H9 (cell line): ENCODE results near the gene CACHD1. TPM values are rescaled to one million over a fixed set of nuclear protein-coding genes. Genes with fewer than 3 reads are reported as not detected.

ENCODE experiments used
- DNase-seq: peaks from one replicate; pipeline ENCODE4 v3.0.0-alpha.2; 2017
- H2AFZ ChIP-seq: one replicate; pipeline ENCODE4 v1.6.1; 2013; ENCODE audit warnings: mild to moderate bottlenecking, low read length, control low read depth, moderate library complexity
- H2AK5ac ChIP-seq: 2 replicates; pipeline ENCODE4 v1.6.1; 2013; ENCODE audit warnings: low read length, control low read depth, mixed read lengths; ENCODE audit not compliant: insufficient read length
- H2BK120ac ChIP-seq: one replicate; pipeline ENCODE4 v1.6.1; 2013; ENCODE audit warnings: low read depth, mild to moderate bottlenecking, low read length, control low read depth, inconsistent platforms; ENCODE audit not compliant: poor library complexity, severe bottlenecking
- H2BK12ac ChIP-seq: 2 replicates; pipeline ENCODE4 v1.6.1; 2013; ENCODE audit warnings: low read length, control low read depth, mixed read lengths, low read depth; ENCODE audit not compliant: insufficient read length
- H2BK15ac ChIP-seq: 2 replicates; pipeline ENCODE4 v1.6.1; 2013; ENCODE audit warnings: low read depth, low read length, control low read depth
- H2BK20ac ChIP-seq: one replicate; pipeline ENCODE4 v1.6.1; 2013; ENCODE audit warnings: low read depth, mild to moderate bottlenecking, low read length, control low read depth, inconsistent platforms; ENCODE audit not compliant: poor library complexity, severe bottlenecking
- H2BK5ac ChIP-seq: 2 replicates; pipeline ENCODE4 v1.6.1; 2013; ENCODE audit warnings: low read length, control low read depth, mixed read lengths; ENCODE audit not compliant: insufficient read length
- H3K14ac ChIP-seq: 2 replicates; pipeline ENCODE4 v1.6.1; 2013; ENCODE audit warnings: low read length, control low read depth; ENCODE audit not compliant: insufficient read depth
- H3K18ac ChIP-seq: 2 replicates; pipeline ENCODE4 v1.6.1; 2013; ENCODE audit warnings: low read depth, mild to moderate bottlenecking, mixed read lengths, low read length, control low read depth; ENCODE audit not compliant: insufficient read length
- H3K23ac ChIP-seq: 2 replicates; pipeline ENCODE4 v1.6.1; 2013; ENCODE audit warnings: low read length, control low read depth, mixed read lengths, low read depth; ENCODE audit not compliant: insufficient read length
- H3K23me2 ChIP-seq: 2 replicates; pipeline ENCODE4 v1.6.1; 2013; ENCODE audit warnings: low read depth, mild to moderate bottlenecking, mixed read lengths, low read length, control low read depth; ENCODE audit not compliant: insufficient read length, poor library complexity, severe bottlenecking
- H3K27ac ChIP-seq: 2 replicates; pipeline ENCODE4 v1.5.1; 2013; ENCODE audit warnings: low read length, control low read depth, mixed read lengths, low read depth; ENCODE audit not compliant: insufficient read length
- H3K27me3 ChIP-seq: 2 replicates; pipeline ENCODE4 v1.6.1; 2013; ENCODE audit warnings: low read length, control low read depth, inconsistent platforms; ENCODE audit not compliant: insufficient read depth
- H3K4ac ChIP-seq: 2 replicates; pipeline ENCODE4 v1.6.1; 2013; ENCODE audit warnings: low read depth, mild to moderate bottlenecking, control low read depth, inconsistent platforms, low read length, moderate library complexity
- H3K4me1 ChIP-seq: 2 replicates; pipeline ENCODE4 v1.6.1; 2013; ENCODE audit warnings: low read length, control low read depth, inconsistent platforms; ENCODE audit not compliant: insufficient read depth
- H3K4me2 ChIP-seq: 2 replicates; pipeline ENCODE4 v1.6.1; 2013; ENCODE audit warnings: low read length, control low read depth, mixed read lengths; ENCODE audit not compliant: insufficient read length, insufficient read depth
- H3K56ac ChIP-seq: 2 replicates; pipeline ENCODE4 v1.6.1; 2013; ENCODE audit warnings: low read depth, mild to moderate bottlenecking, mixed read lengths, low read length, control low read depth; ENCODE audit not compliant: insufficient read length
- H3K79me1 ChIP-seq: 2 replicates; pipeline ENCODE4 v1.6.1; 2013; ENCODE audit warnings: low read depth, mild to moderate bottlenecking, moderate library complexity, low read length, control low read depth, inconsistent platforms; ENCODE audit not compliant: insufficient read depth, poor library complexity, severe bottlenecking
- H3K79me2 ChIP-seq: 2 replicates; pipeline ENCODE4 v1.6.1; 2013; ENCODE audit warnings: low read length, control low read depth, inconsistent platforms; ENCODE audit not compliant: insufficient read depth
- H3K9ac ChIP-seq: 2 replicates; pipeline ENCODE4 v1.6.1; 2013; ENCODE audit warnings: low read length, control low read depth, mixed read lengths; ENCODE audit not compliant: insufficient read length; ENCODE audit errors: extremely low read depth
- H3K9me3 ChIP-seq: one replicate; pipeline ENCODE4 v1.6.1; 2013; ENCODE audit warnings: low read depth, low read length, inconsistent platforms; ENCODE audit not compliant: control insufficient read depth
- H3T11ph ChIP-seq: one replicate; pipeline ENCODE4 v1.6.1; 2013; ENCODE audit warnings: mild to moderate bottlenecking, low read length, control low read depth, inconsistent platforms
- H4K20me1 ChIP-seq: one replicate; pipeline ENCODE4 v1.6.1; 2013; ENCODE audit not compliant: control insufficient read depth, insufficient read length, insufficient read depth
- H4K5ac ChIP-seq: 2 replicates; pipeline ENCODE4 v1.6.1; 2013; ENCODE audit warnings: low read depth, mild to moderate bottlenecking, mixed read lengths, low read length, control low read depth; ENCODE audit not compliant: insufficient read length
- H4K8ac ChIP-seq: replicated peaks from 2 replicates; pipeline ENCODE4 v1.6.1; 2013; ENCODE audit warnings: low read length, control low read depth, mixed read lengths, low read depth; ENCODE audit not compliant: insufficient read length
- H4K91ac ChIP-seq: 2 replicates; pipeline ENCODE4 v1.6.1; 2013; ENCODE audit warnings: low read depth, mild to moderate bottlenecking, moderate library complexity, mixed read lengths, low read length, control low read depth; ENCODE audit not compliant: insufficient read length
- H3K27ac Mint-ChIP-seq, 3 experiments: 2 replicates in 2 of 3; 3 replicates in 1 of 3; pipeline ENCODE4 v1.8.0; 2020 to 2021; ENCODE audit warnings: mixed read lengths in 3 of 3, mild to moderate bottlenecking in 1 of 3, moderate library complexity in 1 of 3
- H3K27me3 Mint-ChIP-seq: 2 replicates; pipeline ENCODE4 v1.8.0; 2021; ENCODE audit warnings: low read depth, mild to moderate bottlenecking, moderate library complexity, mixed read lengths
- H3K36me3 Mint-ChIP-seq, 3 experiments: 2 replicates in 2 of 3; 3 replicates in 1 of 3; pipeline ENCODE4 v1.8.0; 2020 to 2021; ENCODE audit warnings: low read depth in 3 of 3, mixed read lengths in 3 of 3; ENCODE audit not compliant: insufficient read depth in 1 of 3
- H3K4me1 Mint-ChIP-seq, 2 experiments: 2 replicates each; pipeline ENCODE4 v1.8.0; 2020; ENCODE audit warnings: mixed read lengths in 2 of 2
- H3K4me3 Mint-ChIP-seq, 2 experiments: 2 replicates in 1 of 2; 3 replicates in 1 of 2; pipeline ENCODE4 v1.8.0; 2020 to 2021; ENCODE audit warnings: mild to moderate bottlenecking in 2 of 2, mixed read lengths in 2 of 2, moderate library complexity in 1 of 2
- H3K9me3 Mint-ChIP-seq, 2 experiments: 2 replicates in 1 of 2; 3 replicates in 1 of 2; pipeline ENCODE4 v1.8.0; 2020; ENCODE audit warnings: mild to moderate bottlenecking in 2 of 2, mixed read lengths in 2 of 2, moderate library complexity in 1 of 2
- WGBS: extraction: QIAGEN DNeasy Blood & Tissue Kit; methylation state at CpG from one replicate; pipeline ENCODE4 v1.1.7; 2013; ENCODE audit warnings: missing lambda C conversion rate, low lambda C conversion rate, mixed read lengths; ENCODE audit not compliant: insufficient read length; ENCODE audit errors: extremely low coverage; 5-methylcytosine and 5-hydroxymethylcytosine counted together
- total RNA-seq: library from RNA; stranded (reverse); gene quantifications from 2 replicates; pipeline ENCODE4 v1.2.1, GENCODE V29; 2021
- TF ChIP-seq, protein P1 (sequence below): fragments of 200-600 bp; sonication (generic); conservative IDR thresholded peaks from 3 replicates; pipeline ENCODE4 v1.8.0; 2021; ENCODE audit warnings: antibody characterized with exemption, mild to moderate bottlenecking

Gene CACHD1
- total RNA-seq, 1 experiment from 2014 or later: 94.2 TPM

DNA sequence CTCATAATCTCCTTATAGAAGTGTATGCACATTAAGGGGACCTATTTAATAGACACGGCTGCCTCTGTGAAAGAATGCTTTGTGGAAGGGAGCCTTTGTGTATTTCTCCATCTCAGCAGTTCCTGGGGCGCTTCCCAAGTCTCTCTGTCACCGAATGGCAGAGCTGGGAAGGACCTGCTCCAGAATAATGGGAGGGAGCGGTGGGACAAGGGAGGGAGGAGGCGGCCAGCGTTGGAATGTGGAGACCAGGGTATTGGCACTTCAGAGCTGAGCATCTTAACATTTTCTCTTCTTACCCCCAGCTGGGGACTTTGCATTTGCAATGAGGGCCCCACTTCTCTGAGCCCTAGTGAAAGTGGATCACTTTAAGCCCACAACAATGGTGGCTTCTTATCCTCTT, 23.9 kb downstream of the CACHD1 start:
- Histone ChIP-seq H4K5ac (no peak overlapping the region), H2BK12ac (no peak overlapping the region), H3K27ac (peak overlapping the region; percentile 78), H3K4me1 (peaks cover 35% of the 10 kb centered on the region), H2BK120ac (no peak overlapping the region), H3K4me2 (peak overlapping the region; percentile 4), H3K23ac (no peak overlapping the region), H4K91ac (no peak overlapping the region), H3K4ac (no peak overlapping the region), H2BK5ac (no peak overlapping the region), H3K18ac (no peak overlapping the region), H3K56ac (no peak overlapping the region), H2AK5ac (no peak overlapping the region), H3K79me1 (peaks cover 2% of the 10 kb centered on the region), H3K9me3 (no peaks in the 10 kb centered on the region), H3K27me3 (no peaks in the 10 kb centered on the region; the same call in 1 of the 2 replicates), H3K9ac (no peak overlapping the region), H2BK15ac (no peak overlapping the region), H3K23me2 (peaks cover 3% of the 10 kb centered on the region), H2AFZ (no peak overlapping the region), H3K14ac (no peak overlapping the region), H3K79me2 (peaks cover 4% of the 10 kb centered on the region; the same call in 1 of the 2 replicates), H4K8ac (no peak overlapping the region), H2BK20ac (no peak overlapping the region), H4K20me1 (no peaks in the 10 kb centered on the region), H3T11ph (no peak overlapping the region)
- Mint-ChIP-seq H3K9me3 (no peaks in the 10 kb centered on the region; a peak in 1 of 5 replicates), H3K4me1 (peaks cover 84 to 87% of the 10 kb centered on the region in 2 experiments), H3K27ac (peak overlapping the region; percentile 96 to 99 (median 99)), H3K36me3 (peaks cover 0 to 19% (median 14%) of the 10 kb centered on the region in 3 experiments; a peak in 4 of 7 replicates), H3K4me3 (peak overlapping the region; percentile 42 to 69), H3K27me3 (no peaks in the 10 kb centered on the region)
- peak; percentile 94 for DNase-seq
- no CpG with 5 or more reads among the region's 6 CpGs for WGBS
- TF ChIP-seq, protein P1, sequence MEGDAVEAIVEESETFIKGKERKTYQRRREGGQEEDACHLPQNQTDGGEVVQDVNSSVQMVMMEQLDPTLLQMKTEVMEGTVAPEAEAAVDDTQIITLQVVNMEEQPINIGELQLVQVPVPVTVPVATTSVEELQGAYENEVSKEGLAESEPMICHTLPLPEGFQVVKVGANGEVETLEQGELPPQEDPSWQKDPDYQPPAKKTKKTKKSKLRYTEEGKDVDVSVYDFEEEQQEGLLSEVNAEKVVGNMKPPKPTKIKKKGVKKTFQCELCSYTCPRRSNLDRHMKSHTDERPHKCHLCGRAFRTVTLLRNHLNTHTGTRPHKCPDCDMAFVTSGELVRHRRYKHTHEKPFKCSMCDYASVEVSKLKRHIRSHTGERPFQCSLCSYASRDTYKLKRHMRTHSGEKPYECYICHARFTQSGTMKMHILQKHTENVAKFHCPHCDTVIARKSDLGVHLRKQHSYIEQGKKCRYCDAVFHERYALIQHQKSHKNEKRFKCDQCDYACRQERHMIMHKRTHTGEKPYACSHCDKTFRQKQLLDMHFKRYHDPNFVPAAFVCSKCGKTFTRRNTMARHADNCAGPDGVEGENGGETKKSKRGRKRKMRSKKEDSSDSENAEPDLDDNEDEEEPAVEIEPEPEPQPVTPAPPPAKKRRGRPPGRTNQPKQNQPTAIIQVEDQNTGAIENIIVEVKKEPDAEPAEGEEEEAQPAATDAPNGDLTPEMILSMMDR: no peak
